Endometrial microvascular endothelial cells (primary cell): ENCODE results near the gene SLC7A6. TPM values are rescaled to one million over a fixed set of nuclear protein-coding genes. Genes with fewer than 3 reads are reported as not detected.

Experiments
- in situ Hi-C: cut with HindIII; loops from 2 replicates; pipeline ENCODE4 v1.10.0; 2017; ENCODE audit warnings: low sequenced_read_pairs, low pct_unique_long_range_greater_than_20kb; ENCODE audit errors: inconsistent ontology term
- total RNA-seq: library from RNA; depleted of rRNA; stranded (reverse); fragments of >200 nt; gene quantifications from one replicate; pipeline ENCODE4 v1.2.3, GENCODE V29; 2015; ENCODE audit errors: inconsistent ontology term

Gene SLC7A6
- total RNA-seq, result 20.1 TPM

GRCh38 chr16:68264128-68265077, at the start of gene SLC7A6:
TSS of gene SLC7A6 (plus strand) at chr16:68264526. CDS start at chr16:68274727, 10,201 bp downstream.
- in situ Hi-C loops, result no loop called here

GRCh38 chr16:68214726-68215125, 49.6 kb upstream of the SLC7A6 start:
- in situ Hi-C loops, result no loop called here

GRCh38 chr16:68215302-68215701, 49.0 kb upstream of the SLC7A6 start:
- in situ Hi-C loops, result no loop called here

- in situ Hi-C loops, result no loop called here
These were observed 48.1 kb upstream of the SLC7A6 start for GRCh38 chr16:68216240-68216639.

- in situ Hi-C loops, result no loop called here
These were observed 46.8 kb upstream of the SLC7A6 start for GRCh38 chr16:68217506-68217905.

- in situ Hi-C loops, result no loop called here
These were observed 44.5 kb upstream of the SLC7A6 start for GRCh38 chr16:68219725-68220351.

- in situ Hi-C loops, result no loop called here
These were observed 41.3 kb upstream of the SLC7A6 start for GRCh38 chr16:68223072-68223471.

- in situ Hi-C loops, result no loop called here
These were observed 38.2 kb upstream of the SLC7A6 start for GRCh38 chr16:68226116-68226515.

GRCh38 chr16:68227183-68227793, 37.0 kb upstream of the SLC7A6 start:
- in situ Hi-C loops, result no loop called here

- in situ Hi-C loops, result no loop called here
These were observed 36.3 kb upstream of the SLC7A6 start for GRCh38 chr16:68227850-68228553.

GRCh38 chr16:68228652-68229051, 35.7 kb upstream of the SLC7A6 start:
- in situ Hi-C loops, result no loop called here

GRCh38 chr16:68229431-68230175, 34.7 kb upstream of the SLC7A6 start:
- in situ Hi-C loops, result no loop called here

GRCh38 chr16:68230176-68230571, 34.2 kb upstream of the SLC7A6 start:
- in situ Hi-C loops, result no loop called here

- in situ Hi-C loops, result no loop called here
These were observed 33.4 kb upstream of the SLC7A6 start for GRCh38 chr16:68230956-68231355.

GRCh38 chr16:68231384-68232136, 32.8 kb upstream of the SLC7A6 start:
- in situ Hi-C loops, result no loop called here

- in situ Hi-C loops, result no loop called here
These were observed 32.0 kb upstream of the SLC7A6 start for GRCh38 chr16:68232335-68232734.

- in situ Hi-C loops, result no loop called here
These were observed 31.1 kb upstream of the SLC7A6 start for GRCh38 chr16:68233085-68233834.
